HG03108 (cell line): ENCODE measurements around the gene FAM50B.
"Not testable (repeated sequence)": the region's sequence is repeated elsewhere in the genome, so short reads cannot be mapped to it uniquely, and the experiment has no call there.

Experiments used
- ATAC-seq: cut with Tn5 transposase; IDR thresholded peaks from one replicate; pipeline ENCODE4 v1.9.1; 2021; ENCODE audit warnings: moderate library complexity; ENCODE audit not compliant: unreplicated experiment

Gene FAM50B

GRCh38 chr6:3847521-3847920 lies 1.7 kb upstream of the FAM50B start:
- ATAC-seq, result no peak

- ATAC-seq, result no peak
Measured at GRCh38 chr6:3848380-3848779, 793 bp upstream of the FAM50B start.

GRCh38 chr6:3849681-3850450 lies 693 bp downstream of the FAM50B start:
- ATAC-seq, result no peak

- no peak for ATAC-seq
Measured at GRCh38 chr6:3850451-3851203, 1.5 kb downstream of the FAM50B start.

- no peak for ATAC-seq
Measured at GRCh38 chr6:3851839-3852238, 2.7 kb downstream of the FAM50B start.

GRCh38 chr6:3852391-3852790 lies 3.2 kb downstream of the FAM50B start:
- ATAC-seq, result no peak

- no peak for ATAC-seq
Measured at GRCh38 chr6:3855866-3856265, 6.7 kb downstream of the FAM50B start.

- ATAC-seq, result no peak
Measured at GRCh38 chr6:3856576-3856975, 7.4 kb downstream of the FAM50B start.

GRCh38 chr6:3857468-3858456 lies 8.6 kb downstream of the FAM50B start:
- ATAC-seq, result no peak

GRCh38 chr6:3859878-3860552 lies 10.8 kb downstream of the FAM50B start:
- ATAC-seq, result no peak

GRCh38 chr6:3861424-3861823 lies 12.3 kb downstream of the FAM50B start:
- no peak for ATAC-seq

- ATAC-seq, result no peak
Measured at GRCh38 chr6:3862038-3862437, 12.9 kb downstream of the FAM50B start.

GRCh38 chr6:3863322-3863721 lies 14.1 kb downstream of the FAM50B start:
- not testable (repeated sequence) for ATAC-seq

GRCh38 chr6:3865463-3865862 lies 16.3 kb downstream of the FAM50B start:
- ATAC-seq, result no peak

GRCh38 chr6:3867641-3868502 lies 18.7 kb downstream of the FAM50B start:
- ATAC-seq, result no peak

- ATAC-seq, result no peak
Measured at GRCh38 chr6:3868544-3868943, 19.4 kb downstream of the FAM50B start.

- no peak for ATAC-seq
Measured at GRCh38 chr6:3869284-3869631, 20.1 kb downstream of the FAM50B start.

GRCh38 chr6:3869632-3870527 lies 20.7 kb downstream of the FAM50B start:
- no peak for ATAC-seq

GRCh38 chr6:3870528-3870925 lies 21.4 kb downstream of the FAM50B start:
- no peak for ATAC-seq
